SK-MEL-5 (cell line): ENCODE results near the gene KNOP1. TPM values are rescaled to one million over a fixed set of nuclear protein-coding genes. Genes with fewer than 3 reads are reported as not detected.

Experiments used
- DNase-seq: peaks from one replicate; pipeline ENCODE4 v3.0.0-alpha.2; 2016; ENCODE audit warnings: low read depth, low spot score
- in situ Hi-C: cut with HindIII; loops from 2 replicates; pipeline ENCODE4 v1.10.0; 2016; ENCODE audit warnings: low sequenced_read_pairs, high pct_unique_total_duplicates, low pct_unique_long_range_greater_than_20kb
- polyA plus RNA-seq, 2 experiments: library from polyadenylated mRNA; depleted of rRNA; stranded (reverse); fragments of >200 nt; gene quantifications; 2 replicates each; pipeline ENCODE4 v1.2.3, GENCODE V29; 2015
- total RNA-seq: library from RNA; depleted of rRNA; stranded (reverse); fragments of >200 nt; shearing (Covaris generic); gene quantifications from 2 replicates; pipeline ENCODE4 v1.2.3, GENCODE V29; 2014; rRNA removed

KNOP1 gene
- total RNA-seq: 29.5 and 34.8 TPM in 2 replicates
- polyA plus RNA-seq (2015; cell fraction: cytosol; rRNA removed): 36.7 and 46.0 TPM in 2 replicates
- polyA plus RNA-seq (2015; cell fraction: nucleus; rRNA removed): 19.6 and 25.2 TPM in 2 replicates

- in situ Hi-C loops: no loop called here
- DNase-seq: peak; percentile 84
These were observed at the start of gene KNOP1, which contains the start of gene IQCK for GRCh38 chr16:19717741-19718623. TSS of gene KNOP1 (minus strand) at chr16:19718227. CDS start at chr16:19715035, 3,192 bp downstream. TSS of gene IQCK (plus strand) at chr16:19718271. CDS start at chr16:19718307, 36 bp downstream.

- no peak for DNase-seq
- in situ Hi-C loops: no loop called here
These were observed 49.5 kb upstream of the KNOP1 start for GRCh38 chr16:19767497-19767896.

- in situ Hi-C loops: no loop called here
- no peak for DNase-seq
These were observed 49.0 kb upstream of the KNOP1 start for GRCh38 chr16:19766988-19767387.

- in situ Hi-C loops: no loop called here
- DNase-seq: no peak
These were observed 48.5 kb upstream of the KNOP1 start for GRCh38 chr16:19766554-19766884.

- in situ Hi-C loops: no loop called here
- peak; percentile 95 for DNase-seq
These were observed 48.0 kb upstream of the KNOP1 start for GRCh38 chr16:19765860-19766553.

GRCh38 chr16:19760356-19761060 lies 42.5 kb upstream of the KNOP1 start:
- no peak for DNase-seq
- in situ Hi-C loops: no loop called here

- peak; percentile 97 for DNase-seq
- in situ Hi-C loops: no loop called here
These were observed 40.0 kb upstream of the KNOP1 start for GRCh38 chr16:19757762-19758595.

GRCh38 chr16:19757026-19757425 lies 39.0 kb upstream of the KNOP1 start:
- no peak for DNase-seq
- in situ Hi-C loops: no loop called here

- in situ Hi-C loops: no loop called here
- peak; percentile 56 for DNase-seq
These were observed 37.2 kb upstream of the KNOP1 start for GRCh38 chr16:19755268-19755667.

- no peak for DNase-seq
- in situ Hi-C loops: no loop called here
These were observed 36.6 kb upstream of the KNOP1 start for GRCh38 chr16:19754644-19755036.

GRCh38 chr16:19753815-19754643 lies 36.0 kb upstream of the KNOP1 start:
- DNase-seq: no peak

GRCh38 chr16:19751478-19752385 lies 33.7 kb upstream of the KNOP1 start:
- DNase-seq: no peak
- in situ Hi-C loops: no loop called here

More at GRCh38 chr16:19753815-19754643, 36.0 kb upstream of the KNOP1 start:
- in situ Hi-C loops: no loop called here

- no peak for DNase-seq
- in situ Hi-C loops: no loop called here
These were observed 31.6 kb upstream of the KNOP1 start for GRCh38 chr16:19749571-19750080.

GRCh38 chr16:19748389-19749168 lies 30.6 kb upstream of the KNOP1 start:
- DNase-seq: no peak
- in situ Hi-C loops: no loop called here

- DNase-seq: peak; percentile 27
- in situ Hi-C loops: no loop called here
These were observed 28.5 kb upstream of the KNOP1 start for GRCh38 chr16:19746561-19746960.
